ENCODE data around the gene JAKMIP1.
"Not testable (repeated sequence)": the region's sequence is repeated elsewhere in the genome, so short reads cannot be mapped to it uniquely, and the experiment has no call there.

The JAKMIP1 gene

GRCh38 chr4:6143603-6144181, 56.7 kb downstream of the JAKMIP1 start:
- DNase-seq (ENCODE audit: low spot score), result no peak

DNA sequence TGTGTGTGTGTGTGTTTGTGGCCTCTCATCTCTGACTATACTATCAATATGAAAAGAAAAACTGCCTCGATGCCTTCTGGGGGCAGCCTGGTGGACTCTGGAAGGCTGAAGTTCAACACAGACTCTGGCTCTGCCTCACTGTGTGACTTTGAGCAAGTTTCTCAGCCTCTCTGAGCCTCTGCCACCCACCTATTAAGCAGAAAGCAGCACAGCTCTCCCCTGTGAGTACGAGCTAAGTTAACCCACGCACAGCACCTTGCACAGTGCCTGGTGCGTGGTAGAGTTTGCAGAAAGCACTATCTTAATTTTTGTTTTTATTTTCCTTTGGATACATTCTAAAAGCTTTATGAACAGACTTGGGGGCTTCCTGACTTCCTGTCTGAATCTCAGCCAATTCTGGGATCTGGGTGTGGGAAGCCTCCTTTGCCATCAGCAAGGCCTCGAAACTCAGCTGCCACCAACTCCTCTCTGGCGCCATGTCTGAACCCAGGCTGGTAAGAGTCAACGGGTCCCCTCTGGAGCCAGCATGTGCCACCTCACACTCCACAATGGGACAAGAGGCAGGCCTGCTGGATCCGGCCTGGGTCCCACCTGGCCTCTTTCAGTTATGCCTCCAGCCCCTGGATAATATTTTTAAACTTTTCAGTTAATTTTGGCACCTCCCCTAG, 57.3 kb downstream of the JAKMIP1 start:
- DNase-seq (ENCODE audit: low spot score), result no peak

- DNase-seq (ENCODE audit: low spot score), result no peak
Observed at GRCh38 chr4:6142511-6142910, 57.8 kb downstream of the JAKMIP1 start.

- no peak for DNase-seq (ENCODE audit: low spot score)
Observed at GRCh38 chr4:6141554-6141953, 58.8 kb downstream of the JAKMIP1 start.

DNA sequence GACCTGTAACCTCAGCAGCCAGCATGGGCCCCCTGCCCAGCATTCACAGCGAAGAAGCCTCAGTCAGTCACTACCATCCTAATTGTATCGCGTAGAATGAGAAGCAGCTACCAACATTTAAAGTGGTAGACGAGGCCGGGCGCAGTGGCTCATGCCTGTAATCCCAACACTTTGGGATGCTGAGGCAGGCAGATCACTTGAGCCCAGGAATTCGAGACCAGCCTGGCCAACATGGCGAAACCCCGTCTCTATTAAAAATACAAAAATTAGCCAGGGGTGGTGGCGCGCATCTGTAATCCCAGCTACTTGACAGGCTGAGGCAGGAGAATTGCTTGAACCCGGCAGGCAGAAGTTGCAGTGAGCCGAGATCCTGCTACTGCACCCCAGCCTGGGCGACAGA, 59.3 kb downstream of the JAKMIP1 start:
- DNase-seq (ENCODE audit: low spot score), result not testable (repeated sequence)

GRCh38 chr4:6137747-6138135, 62.6 kb downstream of the JAKMIP1 start:
- no peak for DNase-seq (ENCODE audit: low spot score)

- DNase-seq (ENCODE audit: low spot score), result no peak
Observed at GRCh38 chr4:6137027-6137746, 63.2 kb downstream of the JAKMIP1 start.

DNA sequence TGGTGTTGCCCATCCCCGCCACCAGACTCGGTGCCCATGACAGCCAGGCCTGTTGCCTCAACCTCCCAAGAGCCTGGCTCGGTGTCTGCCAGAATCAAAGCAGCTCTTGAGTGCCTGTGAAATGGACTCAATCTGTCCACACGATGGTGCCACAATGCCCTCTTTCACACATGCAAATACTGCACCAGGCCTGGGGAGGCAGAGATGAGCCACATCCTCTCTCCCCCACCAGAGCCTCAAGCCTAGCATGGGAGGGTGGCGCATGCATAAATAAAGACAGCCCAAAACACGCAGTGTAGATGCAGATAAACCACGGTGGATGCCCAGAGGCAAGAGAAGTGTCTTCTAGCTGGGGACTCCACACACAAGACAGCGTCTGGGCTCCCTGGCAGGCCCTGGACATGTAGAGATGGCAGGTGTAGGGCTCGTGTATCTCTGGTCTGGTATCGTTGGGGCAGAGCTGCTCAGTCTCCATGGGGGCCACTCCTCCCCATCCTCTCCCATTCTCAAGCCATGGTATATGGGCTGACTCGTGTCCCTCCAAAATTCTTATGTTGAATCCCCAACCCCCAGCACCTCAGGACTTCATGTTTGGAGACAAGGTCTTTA, 65.6 kb downstream of the JAKMIP1 start:
- DNase-seq (ENCODE audit: low spot score), result peak; percentile 41

DNA sequence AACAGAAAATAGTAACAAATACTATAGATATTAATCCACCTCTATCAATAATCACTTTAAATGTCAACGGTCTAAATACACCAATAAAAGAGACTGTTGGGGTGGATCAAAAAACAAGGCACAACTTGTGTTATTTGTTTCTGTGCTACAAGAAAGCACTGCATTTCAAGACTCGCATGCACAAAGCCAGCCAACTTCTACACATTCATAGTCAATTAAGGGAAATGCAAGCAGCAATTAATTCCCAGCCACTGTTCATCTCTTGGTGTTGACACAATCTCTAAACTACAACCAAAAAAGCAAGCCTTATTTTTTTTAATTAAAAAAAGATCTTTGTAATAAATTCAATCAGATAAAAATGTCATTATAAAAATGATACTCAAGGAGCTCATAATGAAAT, 67.6 kb downstream of the JAKMIP1 start:
- no peak for DNase-seq (ENCODE audit: low spot score)

DNA sequence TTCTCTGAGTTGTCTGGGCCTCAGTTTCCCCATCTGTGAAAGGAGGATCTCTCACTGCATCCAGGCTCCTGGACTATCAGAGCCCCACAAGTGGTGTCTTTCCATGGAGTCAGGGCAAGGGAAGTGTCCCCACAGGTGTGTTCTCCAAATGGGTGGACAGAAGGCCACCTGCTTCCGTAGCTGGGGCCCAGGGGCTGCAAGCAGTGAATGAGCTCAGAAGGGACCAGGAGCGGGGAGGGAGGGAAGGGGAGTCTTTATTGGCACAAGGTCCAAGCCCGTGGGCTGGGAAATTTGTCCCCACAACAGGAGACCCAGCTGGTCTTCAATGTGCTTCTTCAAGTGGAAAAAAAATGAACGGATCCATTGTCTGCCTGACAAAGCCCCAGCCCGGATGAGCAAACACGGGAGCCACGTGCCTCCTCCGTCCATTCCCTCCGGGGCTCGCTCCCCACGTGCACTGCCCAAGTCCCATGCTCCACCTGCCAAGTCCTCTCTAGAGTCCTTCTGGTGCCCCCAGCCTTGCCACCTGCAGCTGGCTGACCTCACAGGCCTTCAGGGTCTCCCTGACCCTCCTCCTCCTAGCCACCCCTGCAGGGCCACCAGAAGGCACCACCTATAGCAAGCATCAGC, 72.0 kb downstream of the JAKMIP1 start:
- DNase-seq (ENCODE audit: low spot score), result no peak

- no peak for DNase-seq (ENCODE audit: low spot score)
Observed at GRCh38 chr4:6126971-6127745, 73.2 kb downstream of the JAKMIP1 start.

DNA sequence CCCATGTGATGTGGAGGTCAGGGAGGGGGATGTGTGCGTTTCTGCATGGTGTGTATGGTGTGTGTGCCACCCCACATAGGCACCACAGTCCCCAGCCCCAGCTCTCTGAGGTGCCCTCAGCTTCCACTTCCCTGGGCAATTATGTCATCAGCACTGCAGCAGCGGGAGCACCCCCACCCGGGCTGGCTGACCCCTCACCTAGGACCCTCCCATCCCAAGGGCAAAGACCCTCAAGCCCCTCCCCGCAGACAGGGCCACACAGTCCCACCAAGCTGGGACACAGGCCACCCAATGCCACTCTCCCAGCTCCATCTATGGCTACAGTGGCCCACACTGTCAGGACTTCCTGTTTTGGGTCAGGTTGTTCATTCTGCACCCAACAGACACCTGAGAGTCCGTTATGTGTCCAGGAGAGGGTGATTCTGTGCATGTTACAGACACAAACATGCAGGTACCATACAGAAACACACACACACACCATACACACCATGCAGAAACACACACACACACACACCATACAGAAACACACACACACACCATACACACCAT, 75.2 kb downstream of the JAKMIP1 start:
- DNase-seq (ENCODE audit: low spot score), result no peak

- no peak for DNase-seq (ENCODE audit: low spot score)
Observed at GRCh38 chr4:6124386-6125102, 75.8 kb downstream of the JAKMIP1 start.

GRCh38 chr4:6123976-6124375, 76.4 kb downstream of the JAKMIP1 start:
- no peak for DNase-seq (ENCODE audit: low spot score)

DNA sequence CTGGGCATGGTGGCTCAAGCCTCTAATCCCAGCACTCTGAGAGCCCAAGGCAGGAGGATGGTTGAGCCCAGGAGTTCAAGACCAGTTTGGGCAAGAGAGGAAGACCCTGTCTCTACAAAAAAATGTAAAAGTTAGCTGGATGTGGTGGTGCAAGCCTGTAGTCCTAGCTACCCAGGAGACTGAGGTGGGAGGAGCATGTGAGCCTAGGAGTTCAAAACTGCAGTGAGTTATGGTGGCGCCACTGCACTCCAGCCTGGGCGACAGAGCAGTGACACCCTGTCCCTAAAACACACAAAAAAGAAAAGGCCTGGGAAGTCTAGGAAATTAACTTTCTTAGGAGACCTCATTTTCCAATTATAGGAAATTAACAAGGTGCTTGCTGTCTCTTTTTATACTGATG, 76.8 kb downstream of the JAKMIP1 start:
- no peak for DNase-seq (ENCODE audit: low spot score)

GRCh38 chr4:6123116-6123515, 77.2 kb downstream of the JAKMIP1 start:
- no peak for DNase-seq (ENCODE audit: low spot score)

DNA sequence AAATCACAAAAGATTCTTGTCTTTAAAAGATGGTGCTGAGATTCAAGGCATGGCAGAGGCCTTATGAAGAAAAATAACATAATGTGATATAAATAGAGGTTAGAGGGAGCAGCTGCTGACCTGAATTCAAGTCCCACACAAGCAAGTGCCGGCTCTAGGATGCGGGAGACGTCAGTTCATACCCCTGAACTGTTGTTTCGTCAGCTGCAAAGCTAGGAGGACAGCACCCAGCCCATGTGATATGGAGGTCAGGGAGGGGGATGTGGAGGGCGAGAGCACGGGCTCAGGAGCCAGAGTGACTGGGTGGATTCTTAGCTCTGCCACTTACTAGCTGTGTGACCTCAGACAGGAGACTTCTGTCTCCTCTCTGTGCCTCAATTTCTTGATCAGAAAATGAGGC, 77.9 kb downstream of the JAKMIP1 start:
- no peak for DNase-seq (ENCODE audit: low spot score)

- DNase-seq (ENCODE audit: low spot score), result no peak
Observed at GRCh38 chr4:6121941-6122340, 78.4 kb downstream of the JAKMIP1 start.

DNA sequence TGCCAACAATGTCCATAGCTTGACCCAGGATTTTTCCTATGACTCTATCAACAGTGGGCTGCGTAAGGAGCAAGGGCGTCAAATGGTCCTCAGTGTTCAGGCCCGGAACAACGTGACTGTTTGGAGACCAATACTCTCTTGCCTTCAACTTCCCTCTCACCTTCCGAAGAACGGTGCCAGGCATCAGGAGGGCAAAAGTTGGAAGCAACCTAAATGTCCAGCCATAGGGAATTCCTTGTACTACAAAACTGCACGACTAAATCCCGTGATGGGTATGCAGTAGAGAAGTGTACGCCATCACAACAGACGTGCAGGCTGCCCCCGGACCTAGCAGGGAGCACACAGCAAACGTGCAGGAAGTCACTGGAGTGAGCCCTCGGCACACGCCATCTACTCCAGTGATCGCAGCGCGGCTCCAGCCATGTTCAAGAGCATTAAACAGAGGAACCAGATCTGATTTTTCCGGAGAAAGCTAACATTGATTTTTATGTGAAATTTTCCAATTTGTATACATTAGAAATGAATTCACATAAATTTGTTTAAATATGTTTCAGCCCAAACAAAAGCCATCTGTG, 79.0 kb downstream of the JAKMIP1 start:
- DNase-seq (ENCODE audit: low spot score), result no peak

DNA sequence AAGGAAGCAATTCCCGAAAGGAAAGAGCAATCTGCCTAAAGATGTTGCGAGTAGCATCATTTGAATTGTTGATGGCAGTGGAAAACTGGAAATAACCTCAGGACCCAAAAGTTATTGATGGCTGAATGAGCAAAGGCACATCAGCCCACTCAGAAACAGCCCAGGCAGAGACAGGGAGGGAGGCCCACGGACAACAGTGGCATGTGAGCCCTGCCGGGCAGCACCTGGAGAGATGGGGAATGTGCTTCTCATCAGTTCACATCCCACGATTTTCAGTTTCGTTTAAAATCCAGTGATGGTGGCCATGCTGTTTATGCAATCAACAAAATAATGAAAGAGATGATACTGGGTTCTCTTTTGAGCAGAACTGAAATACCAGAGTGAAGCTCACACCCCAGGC, 80.0 kb downstream of the JAKMIP1 start:
- DNase-seq (ENCODE audit: low spot score), result no peak
